ENCODE data around the gene UGGT1. TPM values are rescaled to one million over a fixed set of nuclear protein-coding genes. Genes with fewer than 3 reads are reported as not detected.
A peak's percentile ranks its signal among the peaks of the same experiment; 100 is the strongest.

Gene UGGT1
- polyA plus RNA-seq, 4 donors = 3.8 to 24.9 (median 12.8) TPM

DNA sequence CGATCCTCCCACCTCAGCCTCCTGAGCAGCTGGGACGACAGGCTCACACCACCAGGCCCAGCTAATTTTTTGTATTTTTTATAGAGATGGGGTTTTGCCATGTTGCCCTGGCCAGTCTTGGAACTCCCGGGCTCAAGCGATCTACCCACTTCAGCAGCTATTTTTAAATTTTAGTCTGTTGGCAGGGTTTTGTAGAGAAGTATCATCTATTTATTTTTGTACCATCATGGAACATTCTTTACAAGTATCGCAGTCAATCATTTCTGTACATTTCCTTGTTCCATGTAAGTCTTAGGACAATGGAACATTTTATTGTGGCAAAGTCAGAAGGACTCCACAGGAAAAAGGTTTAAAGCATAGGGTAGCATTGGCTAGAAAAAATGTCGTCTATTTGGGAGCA lies 94.6 kb downstream of the UGGT1 start:
- FAIRE-seq (no peak), DNase-seq (no peak)
- 93 to 95% (median 95%) methylated on average over 6 of the region's 6 CpGs for WGBS, 3 donors
- H3K4me3 ChIP-seq (ENCODE audit: low read depth in 1 of 3, low read length in 3 of 3) = no peak overlapping the region
- H3K4me1 ChIP-seq (ENCODE audit: control insufficient read depth in 3 of 3, insufficient read depth in 2 of 3, low read depth in 1 of 3, low read length in 2 of 3) = peaks cover 0 to 2% (median 0%) of the 10 kb centered on the region in 3 donors
- no peak overlapping the region for H3K27ac ChIP-seq (ENCODE audit: low read depth in 1 of 3, low read length in 2 of 3)
- H3K36me3 ChIP-seq (ENCODE audit: control insufficient read depth in 3 of 3, insufficient read depth in 2 of 3, low read depth in 1 of 3, low read length in 3 of 3) = peaks cover 14 to 38% (median 15%) of the 10 kb centered on the region in 3 donors
- H3K27me3 ChIP-seq (ENCODE audit: control insufficient read depth in 3 of 3, insufficient read depth in 3 of 3, low read length in 3 of 3) = no peaks in the 10 kb centered on the region
- no peaks in the 10 kb centered on the region for H3K9me3 ChIP-seq (ENCODE audit: control insufficient read depth in 2 of 2, insufficient read depth in 1 of 2, low read depth in 1 of 2, low read length in 1 of 2)

DNA sequence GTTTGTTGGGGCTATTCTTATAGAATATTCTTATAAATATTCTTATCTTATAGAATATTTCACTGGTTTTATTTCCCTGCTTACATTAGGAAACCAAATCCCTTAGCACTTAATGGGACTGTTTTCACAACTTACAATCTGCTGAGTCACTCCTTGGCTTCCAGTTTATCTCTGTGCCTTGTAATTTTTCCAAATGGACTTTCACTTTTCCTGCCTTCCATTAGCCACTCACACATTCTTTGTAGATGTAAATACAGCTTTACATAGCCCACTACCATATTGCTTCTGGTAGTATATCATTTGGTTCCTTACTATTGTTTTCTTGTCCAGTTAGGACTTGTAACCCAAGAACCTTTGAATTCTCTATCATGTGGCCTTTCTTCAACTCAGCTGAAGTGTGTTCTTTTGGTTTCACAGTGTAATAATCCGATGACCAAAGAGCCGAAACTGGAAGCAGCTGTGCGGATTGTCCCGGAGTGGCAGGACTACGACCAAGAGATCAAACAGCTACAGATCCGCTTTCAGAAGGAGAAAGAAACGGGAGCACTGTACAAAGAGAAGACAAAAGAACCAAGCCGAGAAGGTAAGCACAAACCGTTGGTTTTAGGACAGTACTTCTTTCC lies 96.1 kb downstream of the UGGT1 start:
- H3K4me3 ChIP-seq (ENCODE audit: low read depth in 1 of 3, low read length in 3 of 3) = peak overlapping the region in 1 of 3 donors; percentile 15
- no peaks in the 10 kb centered on the region for H3K27me3 ChIP-seq (ENCODE audit: control insufficient read depth in 3 of 3, insufficient read depth in 3 of 3, low read length in 3 of 3)
- H3K4me1 ChIP-seq (ENCODE audit: control insufficient read depth in 3 of 3, insufficient read depth in 2 of 3, low read depth in 1 of 3, low read length in 2 of 3) = peaks cover 0 to 2% (median 0%) of the 10 kb centered on the region in 3 donors
- FAIRE-seq (no peak), DNase-seq (peak in 1 of 2 donors; percentile 88)
- H3K9me3 ChIP-seq (ENCODE audit: control insufficient read depth in 2 of 2, insufficient read depth in 1 of 2, low read depth in 1 of 2, low read length in 1 of 2) = no peaks in the 10 kb centered on the region
- H3K27ac ChIP-seq (ENCODE audit: low read depth in 1 of 3, low read length in 2 of 3) = peak overlapping the region in 2 of 3 donors; percentile 68 to 81
- 24 to 65% (median 34%) methylated on average over 9 of the region's 9 CpGs for WGBS, 3 donors
- H3K36me3 ChIP-seq (ENCODE audit: control insufficient read depth in 3 of 3, insufficient read depth in 2 of 3, low read depth in 1 of 3, low read length in 3 of 3) = peaks cover 13 to 38% (median 17%) of the 10 kb centered on the region in 3 donors

DNA sequence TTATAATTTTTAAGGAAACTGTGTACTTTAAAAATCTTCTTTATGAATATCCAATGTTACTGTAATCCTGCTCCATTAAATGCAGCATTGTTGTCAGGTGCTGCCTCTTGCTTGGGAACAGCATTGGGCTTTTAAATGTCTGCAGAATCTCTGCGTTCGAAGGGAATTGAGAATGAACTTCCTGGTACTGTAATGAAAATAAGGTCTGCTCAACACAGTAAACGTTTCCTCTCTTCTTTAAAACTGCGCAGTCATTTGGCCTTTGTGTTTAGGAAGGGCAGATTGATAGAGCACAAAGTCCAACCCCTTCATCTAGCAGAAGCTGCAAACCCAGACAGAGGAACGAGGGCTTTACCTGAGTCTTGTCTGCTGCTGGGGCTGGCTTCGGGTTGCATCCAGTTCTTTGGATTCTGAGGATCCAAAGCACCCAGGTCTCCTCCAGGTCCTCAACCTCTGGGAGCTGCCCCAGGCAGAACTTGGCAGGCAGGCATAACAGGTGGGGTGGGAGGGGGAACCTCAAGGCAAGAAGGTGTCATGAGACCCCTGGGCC lies 104.5 kb downstream of the UGGT1 start:
- no peak for FAIRE-seq
- H3K9me3 ChIP-seq (ENCODE audit: control insufficient read depth in 2 of 2, insufficient read depth in 1 of 2, low read depth in 1 of 2, low read length in 1 of 2) = no peaks in the 10 kb centered on the region
- peaks cover 0 to 21% (median 10%) of the 10 kb centered on the region in 3 donors for H3K4me1 ChIP-seq (ENCODE audit: control insufficient read depth in 3 of 3, insufficient read depth in 2 of 3, low read depth in 1 of 3, low read length in 2 of 3)
- peak overlapping the region in 1 of 3 donors; percentile 20 for H3K4me3 ChIP-seq (ENCODE audit: low read depth in 1 of 3, low read length in 3 of 3)
- H3K27ac ChIP-seq (ENCODE audit: low read depth in 1 of 3, low read length in 2 of 3) = peak overlapping the region; percentile 42 to 64 (median 57)
- peak; percentile 79 to 92 for DNase-seq
- peaks cover 4 to 11% (median 5%) of the 10 kb centered on the region in 3 donors for H3K36me3 ChIP-seq (ENCODE audit: control insufficient read depth in 3 of 3, insufficient read depth in 2 of 3, low read depth in 1 of 3, low read length in 3 of 3)
- no peaks in the 10 kb centered on the region for H3K27me3 ChIP-seq (ENCODE audit: control insufficient read depth in 3 of 3, insufficient read depth in 3 of 3, low read length in 3 of 3)
- 9 to 42% (median 34%) methylated on average over 6 of the region's 6 CpGs for WGBS, 3 donors

DNA sequence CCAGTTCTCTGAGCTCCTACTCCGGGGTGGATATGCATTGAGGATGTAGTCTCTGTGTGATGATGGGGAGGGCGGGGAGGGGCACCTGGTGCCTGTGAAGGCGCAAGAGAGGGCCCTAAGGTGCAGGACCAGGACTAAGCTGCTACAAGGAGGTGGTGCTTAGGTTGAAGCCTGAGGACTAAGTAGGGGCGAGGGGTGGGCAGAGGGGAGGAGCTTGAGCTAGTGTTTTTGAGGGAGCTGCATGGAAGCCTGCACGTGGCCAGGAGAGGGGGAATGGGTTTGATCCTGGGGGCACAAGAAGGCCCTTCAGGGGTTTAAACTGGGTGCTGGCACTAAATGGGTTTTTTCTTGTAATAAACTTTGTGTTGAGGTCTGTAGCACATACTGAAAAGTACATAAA lies 105.0 kb downstream of the UGGT1 start:
- H3K27ac ChIP-seq (ENCODE audit: low read depth in 1 of 3, low read length in 2 of 3) = peak overlapping the region; percentile 42 to 64 (median 57)
- 23 to 57% (median 47%) methylated on average over 5 of the region's 5 CpGs for WGBS, 3 donors
- peaks cover 0 to 21% (median 10%) of the 10 kb centered on the region in 3 donors for H3K4me1 ChIP-seq (ENCODE audit: control insufficient read depth in 3 of 3, insufficient read depth in 2 of 3, low read depth in 1 of 3, low read length in 2 of 3)
- no peaks in the 10 kb centered on the region for H3K27me3 ChIP-seq (ENCODE audit: control insufficient read depth in 3 of 3, insufficient read depth in 3 of 3, low read length in 3 of 3)
- H3K36me3 ChIP-seq (ENCODE audit: control insufficient read depth in 3 of 3, insufficient read depth in 2 of 3, low read depth in 1 of 3, low read length in 3 of 3) = peaks cover 2 to 6% (median 5%) of the 10 kb centered on the region in 3 donors
- H3K4me3 ChIP-seq (ENCODE audit: low read depth in 1 of 3, low read length in 3 of 3) = peak overlapping the region in 1 of 3 donors; percentile 20
- no peaks in the 10 kb centered on the region for H3K9me3 ChIP-seq (ENCODE audit: control insufficient read depth in 2 of 2, insufficient read depth in 1 of 2, low read depth in 1 of 2, low read length in 1 of 2)
- DNase-seq (no peak), FAIRE-seq (no peak)

DNA sequence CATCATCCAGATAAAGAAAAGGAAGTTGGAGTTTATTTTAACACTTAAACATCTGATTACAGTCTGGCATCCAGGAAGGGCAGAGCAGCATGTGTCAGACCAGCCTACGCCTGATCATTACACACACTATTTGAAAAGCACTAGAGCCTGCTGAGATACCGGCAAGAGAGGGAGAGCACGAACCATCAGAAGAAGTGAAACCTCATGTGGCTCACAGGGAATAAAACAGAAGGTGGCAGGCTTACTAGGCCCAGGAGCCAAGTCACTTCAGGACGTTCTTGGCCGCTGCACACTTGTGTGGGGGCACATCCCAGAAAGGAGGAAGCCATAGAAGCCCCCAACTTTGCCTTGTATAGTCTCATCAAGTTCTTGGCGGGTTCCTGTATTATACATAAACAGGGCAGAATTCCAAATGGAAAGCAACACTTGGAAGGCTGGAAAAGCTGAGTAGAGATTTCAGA lies 105.5 kb downstream of the UGGT1 start:
- H3K27me3 ChIP-seq (ENCODE audit: control insufficient read depth in 3 of 3, insufficient read depth in 3 of 3, low read length in 3 of 3) = no peaks in the 10 kb centered on the region
- H3K27ac ChIP-seq (ENCODE audit: low read depth in 1 of 3, low read length in 2 of 3) = peak overlapping the region; percentile 44 to 84 (median 64)
- H3K4me1 ChIP-seq (ENCODE audit: control insufficient read depth in 3 of 3, insufficient read depth in 2 of 3, low read depth in 1 of 3, low read length in 2 of 3) = peaks cover 0 to 21% (median 10%) of the 10 kb centered on the region in 3 donors
- WGBS, 3 donors = 21 to 27% (median 27%) methylated on average over 6 of the region's 6 CpGs
- no peak overlapping the region for H3K4me3 ChIP-seq (ENCODE audit: low read depth in 1 of 3, low read length in 3 of 3)
- H3K9me3 ChIP-seq (ENCODE audit: control insufficient read depth in 2 of 2, insufficient read depth in 1 of 2, low read depth in 1 of 2, low read length in 1 of 2) = no peaks in the 10 kb centered on the region
- peaks cover 2 to 6% (median 5%) of the 10 kb centered on the region in 3 donors for H3K36me3 ChIP-seq (ENCODE audit: control insufficient read depth in 3 of 3, insufficient read depth in 2 of 3, low read depth in 1 of 3, low read length in 3 of 3)
- FAIRE-seq = peak; percentile 39
- DNase-seq = peak; percentile 76 to 87

DNA sequence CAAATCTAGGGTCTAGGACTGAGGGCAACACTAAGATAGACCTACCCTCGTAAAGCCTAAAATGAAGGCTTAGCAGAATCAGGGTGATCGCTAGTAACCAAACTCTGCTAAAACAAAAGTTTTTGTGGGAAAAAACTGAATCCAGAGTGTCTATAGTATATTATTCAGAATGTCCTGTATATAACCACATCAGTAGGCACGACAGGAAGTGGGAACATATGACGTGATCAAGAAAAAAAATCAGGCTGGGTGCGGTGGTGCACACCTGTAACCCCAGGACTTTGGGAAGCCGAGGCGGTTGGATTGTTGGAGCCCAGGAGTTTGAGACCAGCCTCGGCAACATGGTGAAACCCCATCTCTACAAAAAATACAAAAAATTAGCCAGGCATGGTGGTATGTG lies 106.1 kb downstream of the UGGT1 start:
- FAIRE-seq = no peak

DNA sequence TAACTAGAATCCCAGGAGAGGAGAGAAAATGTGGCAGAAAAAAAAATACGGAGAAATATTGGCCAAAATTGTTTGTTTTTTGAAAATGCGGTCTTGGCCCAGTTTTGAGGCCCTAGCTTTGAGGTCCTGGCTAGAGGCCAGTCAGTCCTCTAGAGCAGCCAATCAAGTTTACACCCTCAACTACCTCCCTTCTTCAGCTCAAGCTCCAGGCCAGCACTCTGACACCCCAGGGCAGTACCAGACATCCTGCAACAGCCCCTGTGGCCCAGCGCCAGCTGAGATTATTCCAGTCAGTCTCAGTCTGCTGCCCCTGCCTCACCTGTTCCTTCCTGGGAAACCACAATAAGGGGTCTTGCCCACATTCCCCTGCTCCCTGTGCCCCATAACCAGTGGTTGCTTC lies 107.7 kb downstream of the UGGT1 start:
- Histone ChIP-seq H3K36me3 (ENCODE audit: control insufficient read depth in 3 of 3, insufficient read depth in 2 of 3, low read depth in 1 of 3, low read length in 3 of 3) (no peaks in the 10 kb centered on the region), H3K27me3 (ENCODE audit: control insufficient read depth in 3 of 3, insufficient read depth in 3 of 3, low read length in 3 of 3) (no peaks in the 10 kb centered on the region), H3K27ac (ENCODE audit: low read depth in 1 of 3, low read length in 2 of 3) (no peak overlapping the region), H3K9me3 (ENCODE audit: control insufficient read depth in 2 of 2, insufficient read depth in 1 of 2, low read depth in 1 of 2, low read length in 1 of 2) (no peaks in the 10 kb centered on the region), H3K4me1 (ENCODE audit: control insufficient read depth in 3 of 3, insufficient read depth in 2 of 3, low read depth in 1 of 3, low read length in 2 of 3) (peaks cover 0 to 21% (median 10%) of the 10 kb centered on the region in 3 donors), H3K4me3 (ENCODE audit: low read depth in 1 of 3, low read length in 3 of 3) (no peak overlapping the region)
- WGBS, 3 donors = 63 to 89% (median 81%) methylated on average over 3 of the region's 3 CpGs
- DNase-seq (no peak), FAIRE-seq (no peak)

More for the DNA sequence above, 106.1 kb downstream of the UGGT1 start:
- no peak for DNase-seq
- Histone ChIP-seq H3K36me3 (ENCODE audit: control insufficient read depth in 3 of 3, insufficient read depth in 2 of 3, low read depth in 1 of 3, low read length in 3 of 3) (peaks cover 0 to 3% (median 2%) of the 10 kb centered on the region in 3 donors), H3K27ac (ENCODE audit: low read depth in 1 of 3, low read length in 2 of 3) (peak overlapping the region in 2 of 3 donors; percentile 64 to 84), H3K27me3 (ENCODE audit: control insufficient read depth in 3 of 3, insufficient read depth in 3 of 3, low read length in 3 of 3) (no peaks in the 10 kb centered on the region), H3K4me1 (ENCODE audit: control insufficient read depth in 3 of 3, insufficient read depth in 2 of 3, low read depth in 1 of 3, low read length in 2 of 3) (peaks cover 0 to 21% (median 10%) of the 10 kb centered on the region in 3 donors), H3K9me3 (ENCODE audit: control insufficient read depth in 2 of 2, insufficient read depth in 1 of 2, low read depth in 1 of 2, low read length in 1 of 2) (no peaks in the 10 kb centered on the region), H3K4me3 (ENCODE audit: low read depth in 1 of 3, low read length in 3 of 3) (no peak overlapping the region)
- WGBS, 3 donors = 78 to 90% (median 78%) methylated on average over 8 of the region's 8 CpGs

DNA sequence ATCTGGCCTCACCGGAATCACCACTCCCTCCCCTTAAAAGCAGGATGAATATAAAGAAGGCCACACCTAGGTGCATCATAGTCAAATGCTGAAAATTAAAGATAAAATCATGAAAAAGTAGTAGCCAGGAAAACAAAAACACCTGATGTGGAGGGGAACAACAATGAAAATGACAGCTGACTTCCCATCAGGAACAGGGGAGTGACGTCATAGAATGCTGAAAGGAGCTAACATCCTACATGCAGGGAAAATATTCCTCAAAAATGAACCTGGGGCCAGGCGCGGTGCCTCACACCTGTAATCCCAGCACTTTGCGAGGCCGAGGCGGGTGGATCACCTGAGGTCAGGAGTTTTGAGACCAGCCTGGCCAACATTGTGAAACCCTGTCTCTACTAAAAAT lies 108.1 kb downstream of the UGGT1 start:
- Histone ChIP-seq H3K27me3 (ENCODE audit: control insufficient read depth in 3 of 3, insufficient read depth in 3 of 3, low read length in 3 of 3) (no peaks in the 10 kb centered on the region), H3K4me1 (ENCODE audit: control insufficient read depth in 3 of 3, insufficient read depth in 2 of 3, low read depth in 1 of 3, low read length in 2 of 3) (peaks cover 0 to 21% (median 10%) of the 10 kb centered on the region in 3 donors), H3K4me3 (ENCODE audit: low read depth in 1 of 3, low read length in 3 of 3) (no peak overlapping the region), H3K36me3 (ENCODE audit: control insufficient read depth in 3 of 3, insufficient read depth in 2 of 3, low read depth in 1 of 3, low read length in 3 of 3) (no peaks in the 10 kb centered on the region), H3K9me3 (ENCODE audit: control insufficient read depth in 2 of 2, insufficient read depth in 1 of 2, low read depth in 1 of 2, low read length in 1 of 2) (no peaks in the 10 kb centered on the region), H3K27ac (ENCODE audit: low read depth in 1 of 3, low read length in 2 of 3) (no peak overlapping the region)
- DNase-seq = no peak
- WGBS, 3 donors = 88 to 97% (median 96%) methylated on average over 7 of the region's 7 CpGs
- FAIRE-seq = no peak
